Right lobe of liver (tissue), 6 donors: ENCODE measurements around the gene AKAP8L. TPM values are rescaled to one million over a fixed set of nuclear protein-coding genes. Genes with fewer than 3 reads are reported as not detected.

Experiments used
- ATAC-seq, 4 donors: fragments of 200-7000 bp; cut with Tn5 transposase; one replicate each; pipeline ENCODE4 v1.9.1; 2020; ENCODE audit warnings: mild to moderate bottlenecking in 4 of 4, moderate library complexity in 4 of 4
- DNase-seq, 3 donors: peaks; one replicate each; pipeline ENCODE4 v3.0.0-alpha.2; 2020
- H3K27ac ChIP-seq, 3 donors: fragments of 200-600 bp; one replicate each; pipeline ENCODE4 v1.8.0; 2022
- H3K27me3 ChIP-seq, 2 donors: fragments of 200-600 bp; one replicate each; pipeline ENCODE4 v1.8.0; 2022
- H3K36me3 ChIP-seq, 4 donors: fragments of 200-600 bp; sonication (generic) in 1 of 4; one replicate each; pipeline versions ENCODE4 v1.5.1 to v1.8.0; 2017 to 2022; ENCODE audit warnings: control low read depth in 1 of 4
- H3K4me1 ChIP-seq, 4 donors: fragments of 200-600 bp; sonication (generic) in 1 of 4; one replicate each; pipeline versions ENCODE4 v1.5.1 to v1.8.0; 2017 to 2022; ENCODE audit warnings: control low read depth in 1 of 4
- H3K4me3 ChIP-seq, 3 donors: fragments of 200-600 bp; one replicate each; pipeline ENCODE4 v1.8.0; 2022
- H3K9me3 ChIP-seq, 4 donors: fragments of 200-600 bp; sonication (generic) in 1 of 4; one replicate each; pipeline versions ENCODE4 v1.5.1 to v1.8.0; 2017 to 2022; ENCODE audit warnings: control low read depth in 1 of 4
- POLR2A ChIP-seq: fragments of 450-650 bp; IDR thresholded peaks from one replicate; pipeline ENCODE4 v1.6.1; 2017; ENCODE audit warnings: antibody characterized with exemption, mild to moderate bottlenecking
- WGBS: methylation state at CpG from one replicate; pipeline ENCODE4 v1.1.6; 2018; ENCODE audit warnings: low coverage, low lambda C conversion rate; ENCODE audit not compliant: insufficient coverage; ENCODE audit errors: missing lambda C conversion rate; 5-methylcytosine and 5-hydroxymethylcytosine counted together
- intact Hi-C, 2 donors: fragments of 100-400 bp; cut with DNase I; formaldehyde crosslinking; loops; one replicate each; pipeline versions ENCODE4 v1.11.2 to v1.14.1; 2022
- total RNA-seq, 6 experiments: library from RNA; depleted of rRNA in 2 of 6; stranded (reverse); fragments of >200 nt in 2 of 6; fragmentation: NEBNext Ultra II Directional in 3 of 6; extraction: Animal tissue kit (Norgen Biotek cat#: 25700) in 3 of 6; gene quantifications; one replicate each; pipeline versions ENCODE4 v1.1.0 to v1.2.4, GENCODE V29; 2016 to 2023
- TF ChIP-seq, protein P1 (sequence below), 4 donors: fragments of 200-600 bp in 3 of 4; fragments of 450-650 bp in 1 of 4; IDR thresholded peaks; one replicate each; pipeline versions ENCODE4 v1.5.1 to v1.8.0; 2016 to 2022; ENCODE audit warnings: antibody characterized with exemption in 4 of 4, mild to moderate bottlenecking in 2 of 4
- donor health status: DM: no; HTN: yes; CAD: no.
- donor health status: DM: no; HTN: no; CAD: no.
- donor health status: DM: no; HTN: no; CAD: no.
- donor health status: DM: no; HTN: yes; CAD: no.
- donor health status: DM: no; HTN: yes; CAD: no.

The AKAP8L gene
- total RNA-seq, 6 experiments from 2014 or later: 27.4 to 69.4 (median 49.6) TPM

GRCh38 chr19:15431396-15432017, 12.7 kb upstream of the AKAP8L start:
- peak overlapping the region; percentile 66 to 81 (median 73) for H3K4me3 ChIP-seq
- H3K36me3 ChIP-seq: peaks cover 0 to 6% (median 0%) of the 10 kb centered on the region in 4 donors
- no peak for TF ChIP-seq POLR2A
- TF ChIP-seq, protein P1, sequence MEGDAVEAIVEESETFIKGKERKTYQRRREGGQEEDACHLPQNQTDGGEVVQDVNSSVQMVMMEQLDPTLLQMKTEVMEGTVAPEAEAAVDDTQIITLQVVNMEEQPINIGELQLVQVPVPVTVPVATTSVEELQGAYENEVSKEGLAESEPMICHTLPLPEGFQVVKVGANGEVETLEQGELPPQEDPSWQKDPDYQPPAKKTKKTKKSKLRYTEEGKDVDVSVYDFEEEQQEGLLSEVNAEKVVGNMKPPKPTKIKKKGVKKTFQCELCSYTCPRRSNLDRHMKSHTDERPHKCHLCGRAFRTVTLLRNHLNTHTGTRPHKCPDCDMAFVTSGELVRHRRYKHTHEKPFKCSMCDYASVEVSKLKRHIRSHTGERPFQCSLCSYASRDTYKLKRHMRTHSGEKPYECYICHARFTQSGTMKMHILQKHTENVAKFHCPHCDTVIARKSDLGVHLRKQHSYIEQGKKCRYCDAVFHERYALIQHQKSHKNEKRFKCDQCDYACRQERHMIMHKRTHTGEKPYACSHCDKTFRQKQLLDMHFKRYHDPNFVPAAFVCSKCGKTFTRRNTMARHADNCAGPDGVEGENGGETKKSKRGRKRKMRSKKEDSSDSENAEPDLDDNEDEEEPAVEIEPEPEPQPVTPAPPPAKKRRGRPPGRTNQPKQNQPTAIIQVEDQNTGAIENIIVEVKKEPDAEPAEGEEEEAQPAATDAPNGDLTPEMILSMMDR (IDR thresholded peaks at IDR 0.05): no peak
- intact Hi-C loops: no loop called here
- no peak overlapping the region for H3K27ac ChIP-seq
- H3K9me3 ChIP-seq: no peaks in the 10 kb centered on the region
- no peaks in the 10 kb centered on the region for H3K27me3 ChIP-seq
- 10% methylated on average over 7 of the region's 7 CpGs for WGBS
- H3K4me1 ChIP-seq: peaks cover 0 to 24% (median 6%) of the 10 kb centered on the region in 4 donors
- no peak for DNase-seq
- ATAC-seq: no peak

- intact Hi-C loops: no loop called here
- no peaks in the 10 kb centered on the region for H3K27me3 ChIP-seq
- no peaks in the 10 kb centered on the region for H3K9me3 ChIP-seq
- H3K4me1 ChIP-seq: peaks cover 0 to 26% (median 6%) of the 10 kb centered on the region in 4 donors
- 53% methylated on average over 4 of the region's 10 CpGs for WGBS
- H3K4me3 ChIP-seq: no peak overlapping the region
- TF ChIP-seq, protein P1 (IDR thresholded peaks at IDR 0.05): no peak
- no peak for TF ChIP-seq POLR2A
- DNase-seq (no peak), ATAC-seq (no peak)
- H3K27ac ChIP-seq: no peak overlapping the region
- H3K36me3 ChIP-seq: peaks cover 0 to 6% (median 0%) of the 10 kb centered on the region in 4 donors
Measured at GRCh38 chr19:15430526-15431120, 11.8 kb upstream of the AKAP8L start.

GRCh38 chr19:15429825-15430467, 11.2 kb upstream of the AKAP8L start:
- 34% methylated on average over 2 of the region's 24 CpGs for WGBS
- intact Hi-C loops: no loop called here
- DNase-seq: peak in 1 of 3 donors; percentile 30
- H3K27me3 ChIP-seq: no peaks in the 10 kb centered on the region
- ATAC-seq: no peak
- TF ChIP-seq POLR2A: no peak
- TF ChIP-seq, protein P1 (IDR thresholded peaks at IDR 0.05): no peak
- no peak overlapping the region for H3K4me3 ChIP-seq
- no peaks in the 10 kb centered on the region for H3K9me3 ChIP-seq
- H3K27ac ChIP-seq: no peak overlapping the region
- H3K4me1 ChIP-seq: peaks cover 0 to 26% (median 6%) of the 10 kb centered on the region in 4 donors
- peaks cover 0 to 11% (median 2%) of the 10 kb centered on the region in 4 donors for H3K36me3 ChIP-seq

- no peak for DNase-seq
- H3K36me3 ChIP-seq: peaks cover 0 to 19% (median 4%) of the 10 kb centered on the region in 4 donors
- 87% methylated on average over 3 of the region's 22 CpGs for WGBS
Measured at GRCh38 chr19:15428956-15429824, 10.4 kb upstream of the AKAP8L start.

More at GRCh38 chr19:15428956-15429824, 10.4 kb upstream of the AKAP8L start:
- no peak overlapping the region for H3K27ac ChIP-seq
- intact Hi-C loops: no loop called here
- H3K9me3 ChIP-seq: no peaks in the 10 kb centered on the region
- ATAC-seq: no peak
- peaks cover 0 to 26% (median 6%) of the 10 kb centered on the region in 4 donors for H3K4me1 ChIP-seq
- H3K4me3 ChIP-seq: no peak overlapping the region
- H3K27me3 ChIP-seq: no peaks in the 10 kb centered on the region
- no peak for TF ChIP-seq POLR2A
- TF ChIP-seq, protein P1 (IDR thresholded peaks at IDR 0.05): no peak
